Epithelial cell of prostate (primary cell): Measurements from ENCODE around the gene RBM26.
"Not testable (repeated sequence)": the region's sequence is repeated elsewhere in the genome, so short reads cannot be mapped to it uniquely, and the experiment has no call there.

ENCODE experiments used
- DNase-seq: peaks from one replicate; pipeline ENCODE4 v3.0.0-alpha.2; 2011; ENCODE audit warnings: low read depth, low spot score
- H3K27ac ChIP-seq: fragments of 450-650 bp; 2 replicates; pipeline ENCODE4 v1.5.1; 2017; ENCODE audit warnings: mild to moderate bottlenecking

RBM26 gene

DNA sequence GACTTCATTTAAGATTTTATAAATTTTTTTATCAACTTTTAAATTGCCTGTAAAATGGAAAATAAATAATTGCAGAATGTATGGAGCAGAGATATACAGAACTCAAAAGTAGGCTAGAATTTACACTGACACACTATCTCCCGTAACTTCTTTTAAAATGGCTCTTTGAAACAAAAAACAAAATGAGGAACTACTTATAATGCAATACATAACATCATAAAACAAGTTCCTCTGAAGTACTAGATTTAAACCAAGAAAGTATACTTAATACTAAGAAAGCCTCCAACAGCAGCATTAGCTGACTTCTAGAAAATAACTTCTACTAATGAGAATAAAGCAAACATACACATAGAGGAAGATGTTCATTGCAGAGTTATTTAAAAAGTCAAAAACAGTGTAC lies 17.0 kb downstream of the RBM26 start:
- DNase-seq = no peak
- no peak overlapping the region for H3K27ac ChIP-seq

DNA sequence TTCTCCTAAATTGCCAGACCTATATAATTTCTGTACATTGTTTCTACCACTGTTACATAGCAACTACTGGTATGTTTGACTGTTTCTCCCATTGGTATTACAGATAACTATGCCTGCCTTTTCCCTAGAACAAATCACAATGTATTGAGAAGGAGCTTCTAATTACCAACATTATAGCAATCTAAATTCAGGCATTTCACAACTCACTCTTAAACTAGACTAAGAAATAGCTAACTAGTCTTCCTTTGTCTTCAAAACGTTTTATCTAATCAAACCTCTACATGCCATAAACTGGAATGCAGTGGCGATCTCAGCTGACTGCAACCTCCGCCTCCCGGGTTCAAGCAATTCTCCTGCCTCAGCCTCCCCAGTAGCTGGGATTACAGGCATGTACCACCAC lies 18.2 kb downstream of the RBM26 start:
- DNase-seq = no peak
- H3K27ac ChIP-seq = no peak overlapping the region

GRCh38 chr13:79386125-79386826 lies 19.8 kb downstream of the RBM26 start:
- DNase-seq = no peak
- peak overlapping the region; percentile 12 for H3K27ac ChIP-seq

- no peak for DNase-seq
- H3K27ac ChIP-seq = peak overlapping the region; percentile 12
Observed at GRCh38 chr13:79385694-79386093, 20.4 kb downstream of the RBM26 start.

DNA sequence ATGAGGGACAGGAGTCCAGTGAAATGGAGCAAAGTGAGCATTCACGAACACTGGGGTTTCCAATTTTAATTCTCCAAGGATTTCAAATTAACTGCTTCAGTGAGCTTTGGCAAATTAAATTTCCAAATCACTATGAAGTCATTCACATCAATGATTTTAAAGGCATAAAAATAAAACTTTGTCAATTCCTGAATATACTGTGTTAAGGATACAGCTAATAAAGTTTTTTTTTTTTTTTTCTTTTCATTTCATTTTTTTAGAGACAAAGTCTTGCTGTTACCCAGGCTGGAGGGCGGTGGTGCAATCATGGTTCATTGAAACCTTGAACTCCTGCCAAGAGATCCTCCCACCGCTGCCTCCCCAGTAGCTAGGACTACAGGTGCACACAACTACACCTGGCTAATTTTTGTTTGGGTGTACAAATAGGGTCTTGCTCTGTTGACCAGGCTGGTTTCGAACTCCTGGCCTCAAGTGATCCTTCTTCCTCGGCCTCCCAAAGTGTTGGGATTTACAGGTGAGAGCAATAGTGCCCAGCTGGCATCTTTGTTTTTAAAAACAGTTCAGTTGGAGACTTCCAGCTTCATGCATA lies 21.9 kb downstream of the RBM26 start:
- DNase-seq = no peak
- no peak overlapping the region for H3K27ac ChIP-seq

DNA sequence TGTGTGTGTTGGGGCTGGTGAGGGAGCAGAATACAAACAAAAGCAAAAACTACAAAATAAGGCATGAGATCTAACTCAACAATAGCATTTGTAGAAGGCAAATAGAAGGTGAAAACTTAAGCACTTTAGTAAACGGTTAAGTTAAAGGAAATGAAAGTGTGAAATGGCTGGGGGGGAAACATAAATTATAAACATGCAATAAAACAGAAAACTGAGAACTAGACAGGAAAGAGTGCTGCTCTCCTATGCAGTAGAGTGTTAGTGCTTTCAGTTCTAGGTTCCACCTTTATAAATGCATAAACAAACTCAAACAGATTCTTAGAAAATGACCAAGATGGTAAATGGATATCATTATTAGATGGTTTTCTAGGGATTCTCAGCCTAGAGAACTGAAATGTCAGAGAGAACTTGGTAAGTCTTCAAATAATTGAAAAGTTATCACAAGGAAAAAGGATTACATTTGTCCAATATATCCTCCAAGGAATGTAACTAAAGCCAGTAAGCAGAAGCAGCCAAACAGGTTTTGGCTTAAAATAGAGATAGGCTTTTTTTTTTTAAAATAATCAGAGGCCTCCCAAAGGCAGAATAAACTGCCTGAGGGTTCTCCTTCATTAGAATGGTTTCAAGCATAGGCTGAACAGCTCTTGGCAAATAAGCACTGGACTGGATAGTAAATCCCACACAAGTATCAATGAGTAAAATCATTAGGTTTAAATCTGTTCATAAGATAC lies 23.3 kb downstream of the RBM26 start:
- DNase-seq = no peak
- H3K27ac ChIP-seq = no peak overlapping the region

DNA sequence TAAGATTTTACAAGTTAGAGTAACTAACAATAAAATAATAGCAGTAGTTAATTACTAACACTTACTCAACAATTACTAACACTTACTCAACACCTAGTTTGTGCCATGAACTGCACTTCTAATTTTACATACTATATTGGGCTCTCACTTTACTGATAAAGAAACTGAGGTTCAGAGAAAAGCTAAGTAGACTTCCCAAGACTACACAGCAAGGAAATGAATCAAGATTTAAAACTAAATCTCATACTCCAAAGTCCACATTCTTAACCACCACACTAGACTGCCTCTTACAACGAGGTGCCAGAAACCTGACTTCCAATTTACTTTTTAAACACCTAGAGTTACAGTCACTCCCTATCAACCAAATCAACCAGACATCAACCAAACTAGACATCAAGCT lies 25.1 kb downstream of the RBM26 start:
- H3K27ac ChIP-seq = no peak overlapping the region
- no peak for DNase-seq

- DNase-seq = no peak
Observed at GRCh38 chr13:79379274-79379673, 26.8 kb downstream of the RBM26 start.

GRCh38 chr13:79376843-79377242 lies 29.2 kb downstream of the RBM26 start:
- no peak overlapping the region for H3K27ac ChIP-seq
- no peak for DNase-seq

More at GRCh38 chr13:79379274-79379673, 26.8 kb downstream of the RBM26 start:
- no peak overlapping the region for H3K27ac ChIP-seq

- H3K27ac ChIP-seq = no peak overlapping the region
- DNase-seq = no peak
Observed at GRCh38 chr13:79374578-79374977, 31.5 kb downstream of the RBM26 start.

DNA sequence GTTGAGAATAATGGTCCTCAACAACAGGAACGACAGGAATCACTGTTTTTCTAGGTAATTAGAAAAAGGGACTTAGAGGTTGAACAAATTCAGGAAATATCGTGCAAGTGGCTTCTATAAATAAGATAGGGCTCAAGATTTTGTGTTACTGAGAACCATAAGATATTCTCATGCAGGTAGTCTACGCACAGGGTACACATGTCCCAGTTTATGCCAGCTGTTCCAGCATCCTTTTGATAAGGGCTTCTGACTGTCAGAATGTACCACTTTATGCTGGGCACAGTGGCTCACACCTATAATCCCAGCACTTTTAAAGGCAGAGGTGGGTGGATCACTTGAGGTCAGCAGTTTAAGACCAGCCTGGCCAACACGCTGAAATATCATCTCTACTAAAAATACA lies 32.1 kb downstream of the RBM26 start:
- H3K27ac ChIP-seq = no peak overlapping the region
- DNase-seq = no peak

GRCh38 chr13:79369226-79369625 lies 36.8 kb downstream of the RBM26 start:
- H3K27ac ChIP-seq = no peak overlapping the region

GRCh38 chr13:79365981-79366380 lies 40.1 kb downstream of the RBM26 start:
- DNase-seq = no peak
- no peak overlapping the region for H3K27ac ChIP-seq

More at GRCh38 chr13:79369226-79369625, 36.8 kb downstream of the RBM26 start:
- no peak for DNase-seq

DNA sequence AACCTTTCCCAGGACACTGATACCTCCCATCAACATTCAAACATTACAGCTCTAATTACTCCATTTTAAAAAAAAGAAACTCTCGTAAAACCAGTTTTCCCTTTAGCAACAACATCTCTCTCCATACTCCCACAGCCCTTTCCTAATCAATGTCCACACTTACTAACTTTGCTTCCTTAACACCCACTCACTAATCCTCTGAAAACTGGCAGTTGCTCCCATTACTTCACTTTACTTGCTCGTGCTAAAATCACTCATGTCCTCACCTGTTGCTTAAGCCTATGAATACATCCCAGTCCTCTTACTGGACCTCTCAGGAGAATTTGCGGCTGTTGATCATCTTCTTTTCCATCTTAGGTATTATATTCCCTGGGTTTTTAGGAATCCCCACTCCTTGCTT lies 44.8 kb downstream of the RBM26 start:
- H3K27ac ChIP-seq = no peak overlapping the region
- DNase-seq = no peak

DNA sequence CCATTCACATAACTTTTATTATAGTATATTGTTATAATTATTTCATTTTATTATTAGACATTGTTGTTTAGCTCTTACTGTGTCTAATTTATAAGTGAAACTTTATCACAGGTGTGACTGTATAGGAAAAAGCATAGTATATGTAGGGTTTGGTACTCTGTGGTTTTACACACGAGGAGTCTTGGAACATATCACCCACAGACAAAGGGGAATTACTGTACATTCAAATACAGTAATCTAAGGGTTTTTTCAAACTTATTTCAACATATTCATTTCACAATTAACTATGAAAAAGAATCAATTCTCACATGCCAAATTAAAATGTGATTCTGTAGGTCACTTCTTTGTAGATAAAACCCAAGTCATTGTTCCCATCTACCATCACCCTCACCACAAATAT lies 46.0 kb downstream of the RBM26 start:
- H3K27ac ChIP-seq = no peak overlapping the region
- DNase-seq = no peak

GRCh38 chr13:79359064-79359463 lies 47.0 kb downstream of the RBM26 start:
- no peak for DNase-seq

DNA sequence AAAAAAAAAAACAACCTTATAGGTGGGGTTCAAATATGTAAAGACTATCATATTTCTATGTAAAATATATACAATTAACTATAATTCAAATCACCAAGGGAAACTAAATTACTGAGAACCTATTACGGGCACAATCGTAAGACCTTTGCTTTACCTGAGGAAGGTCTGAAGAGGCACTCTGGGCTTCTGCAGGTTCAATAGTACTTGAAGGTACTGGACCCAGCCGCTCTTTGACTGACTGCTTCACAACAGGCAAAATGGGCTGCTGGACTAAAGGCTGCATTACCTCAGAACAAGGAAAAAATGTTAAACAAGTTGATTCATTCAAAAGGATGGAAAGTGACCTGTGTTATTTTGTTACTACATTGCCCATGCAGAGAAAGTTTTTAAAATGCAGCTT lies 51.8 kb downstream of the RBM26 start:
- no peak for DNase-seq
- H3K27ac ChIP-seq = no peak overlapping the region

More at GRCh38 chr13:79359064-79359463, 47.0 kb downstream of the RBM26 start:
- H3K27ac ChIP-seq = no peak overlapping the region

DNA sequence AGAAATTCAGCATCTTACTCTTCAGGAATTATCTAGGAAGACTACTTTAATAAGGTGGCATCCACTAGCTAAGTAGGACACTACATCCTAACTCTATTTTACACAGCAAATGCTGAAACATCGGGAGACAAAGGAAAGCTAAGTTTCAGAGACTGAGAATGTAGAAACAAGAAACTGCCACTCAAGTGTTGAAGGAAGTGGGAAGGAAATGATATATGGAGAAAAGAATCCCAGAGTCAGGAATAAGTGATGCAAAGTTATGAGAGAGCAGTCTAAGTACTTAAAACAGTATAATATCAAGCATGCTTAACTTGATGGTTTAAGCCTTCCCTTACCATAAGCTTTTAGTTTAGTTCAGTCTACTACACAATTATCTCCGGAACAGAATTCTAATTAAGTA lies 52.4 kb downstream of the RBM26 start:
- H3K27ac ChIP-seq = no peak overlapping the region
- no peak for DNase-seq

- H3K27ac ChIP-seq = no peak overlapping the region
- no peak for DNase-seq
Observed at GRCh38 chr13:79352107-79352506, 53.9 kb downstream of the RBM26 start.

GRCh38 chr13:79349608-79350007 lies 56.4 kb downstream of the RBM26 start:
- not testable (repeated sequence) for H3K27ac ChIP-seq, DNase-seq

GRCh38 chr13:79349011-79349410 lies 57.0 kb downstream of the RBM26 start:
- no peak overlapping the region for H3K27ac ChIP-seq
- no peak for DNase-seq
